ENCODE measurements around the gene INTS6. TPM values are rescaled to one million over a fixed set of nuclear protein-coding genes. Genes with fewer than 3 reads are reported as not detected.

INTS6 gene
- total RNA-seq, 2 donors from 2014 or later = 40.0 to 53.1 TPM

GRCh38 chr13:51342706-51343105 lies 110.1 kb downstream of the INTS6 start:
- no peak for TF ChIP-seq POLR2A (IDR thresholded peaks at IDR 0.05)
- no peak for TF ChIP-seq CTCF (IDR thresholded peaks at IDR 0.05)
- H3K4me3 ChIP-seq = no peak overlapping the region

GRCh38 chr13:51341791-51342190 lies 111.0 kb downstream of the INTS6 start:
- H3K9me3 ChIP-seq = no peaks in the 10 kb centered on the region
- WGBS, 2 donors = 95% methylated on average over 4 of the region's 4 CpGs
- no peaks in the 10 kb centered on the region for H3K27me3 ChIP-seq
- H3K27ac ChIP-seq = no peak overlapping the region
- intact Hi-C loops (cut with DNase I) = no loop called here
- no peaks in the 10 kb centered on the region for H3K36me3 ChIP-seq (replicated peaks in 1 of 2; ENCODE audit: insufficient read depth in 1 of 2, low read depth in 2 of 2)
- no peak for DNase-seq
- no peak for ATAC-seq
- TF ChIP-seq CTCF (IDR thresholded peaks at IDR 0.05) = no peak
- no peak for TF ChIP-seq POLR2A (IDR thresholded peaks at IDR 0.05)
- peaks cover 5% of the 10 kb centered on the region for H3K4me1 ChIP-seq
- no peak overlapping the region for H3K4me3 ChIP-seq

More at GRCh38 chr13:51342706-51343105, 110.1 kb downstream of the INTS6 start:
- ATAC-seq = no peak
- no peaks in the 10 kb centered on the region for H3K27me3 ChIP-seq
- 69 to 75% methylated on average over 4 of the region's 4 CpGs for WGBS, 2 donors
- H3K27ac ChIP-seq = no peak overlapping the region
- no peaks in the 10 kb centered on the region for H3K9me3 ChIP-seq
- H3K4me1 ChIP-seq = no peaks in the 10 kb centered on the region
- DNase-seq = no peak
- intact Hi-C loops (cut with DNase I) = no loop called here
- no peaks in the 10 kb centered on the region for H3K36me3 ChIP-seq (replicated peaks in 1 of 2; ENCODE audit: insufficient read depth in 1 of 2, low read depth in 2 of 2)

GRCh38 chr13:51341232-51341631 lies 111.6 kb downstream of the INTS6 start:
- H3K27me3 ChIP-seq = no peaks in the 10 kb centered on the region
- ATAC-seq (no peak), DNase-seq (no peak)
- TF ChIP-seq POLR2A (IDR thresholded peaks at IDR 0.05) = no peak
- intact Hi-C loops (cut with DNase I) = no loop called here
- H3K27ac ChIP-seq = no peak overlapping the region
- no peaks in the 10 kb centered on the region for H3K36me3 ChIP-seq (replicated peaks in 1 of 2; ENCODE audit: insufficient read depth in 1 of 2, low read depth in 2 of 2)
- H3K4me1 ChIP-seq = peaks cover 9% of the 10 kb centered on the region
- 78 to 82% methylated on average over 2 of the region's 2 CpGs for WGBS, 2 donors
- H3K4me3 ChIP-seq = no peak overlapping the region
- no peaks in the 10 kb centered on the region for H3K9me3 ChIP-seq

GRCh38 chr13:51339952-51340732 lies 112.7 kb downstream of the INTS6 start:
- Histone ChIP-seq H3K36me3 (replicated peaks in 1 of 2; ENCODE audit: insufficient read depth in 1 of 2, low read depth in 2 of 2) (no peaks in the 10 kb centered on the region), H3K4me3 (no peak overlapping the region), H3K27ac (no peak overlapping the region), H3K9me3 (no peaks in the 10 kb centered on the region), H3K27me3 (no peaks in the 10 kb centered on the region), H3K4me1 (peaks cover 9% of the 10 kb centered on the region)
- WGBS, 2 donors = 67 to 75% methylated on average over 4 of the region's 4 CpGs
- TF ChIP-seq POLR2A (IDR thresholded peaks at IDR 0.05) (no peak), CTCF (IDR thresholded peaks at IDR 0.05) (no peak)
- intact Hi-C loops (cut with DNase I) = no loop called here
- DNase-seq (no peak), ATAC-seq (no peak)

- WGBS, 2 donors = 81 to 90% methylated on average over 10 to 11 of the region's 11 CpGs
- ATAC-seq (no peak), DNase-seq (no peak)
- Histone ChIP-seq H3K4me3 (no peak within 1 kb of the TSS), H3K4me1 (peaks cover 9% of the 10 kb centered on the region), H3K9me3 (no peaks in the 10 kb centered on the region), H3K36me3 (replicated peaks in 1 of 2; ENCODE audit: insufficient read depth in 1 of 2, low read depth in 2 of 2) (no peaks in the 10 kb centered on the region), H3K27ac (no peak within 1 kb of the TSS), H3K27me3 (no peaks in the 10 kb centered on the region)
- intact Hi-C loops (cut with DNase I) = no loop called here
- TF ChIP-seq POLR2A (IDR thresholded peaks at IDR 0.05) (no peak), CTCF (IDR thresholded peaks at IDR 0.05) (no peak)
Observed at GRCh38 chr13:51339354-51339753, 113.5 kb downstream of the INTS6 start, which contains the start of gene SERPINE3. SERPINE3 (plus strand) TSS chr13:51339691; CDS start chr13:51341092, 1,401 bp downstream.
